GM19463 (cell line): Measurements from ENCODE around the gene PCDHB16.
"Not testable (repeated sequence)": the region's sequence is repeated elsewhere in the genome, so short reads cannot be mapped to it uniquely, and the experiment has no call there.

ENCODE experiments used
- ATAC-seq: cut with Tn5 transposase; IDR thresholded peaks from one replicate; pipeline ENCODE4 v1.9.1; 2021; ENCODE audit warnings: mild to moderate bottlenecking, moderate library complexity; ENCODE audit not compliant: unreplicated experiment

PCDHB16 gene

DNA sequence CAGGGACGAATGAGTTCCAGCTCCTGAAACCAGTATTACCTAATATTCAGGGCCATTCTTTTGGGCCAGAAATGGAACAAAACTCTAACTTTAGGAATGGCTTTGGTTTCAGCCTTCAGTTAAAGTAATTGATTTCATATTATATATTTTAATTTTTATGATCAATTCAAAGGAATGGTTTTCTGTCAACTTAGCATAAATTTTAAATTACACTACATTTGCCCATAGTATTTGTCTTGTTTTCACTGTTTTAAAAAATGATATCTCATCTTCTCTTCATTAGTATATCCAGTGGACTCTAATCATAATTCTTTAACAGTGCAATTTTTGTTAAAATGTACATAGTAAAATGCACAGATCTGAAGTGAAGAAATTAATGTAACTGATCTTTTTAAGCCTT is 1.9 kb upstream of the PCDHB16 start:
- no peak for ATAC-seq

DNA sequence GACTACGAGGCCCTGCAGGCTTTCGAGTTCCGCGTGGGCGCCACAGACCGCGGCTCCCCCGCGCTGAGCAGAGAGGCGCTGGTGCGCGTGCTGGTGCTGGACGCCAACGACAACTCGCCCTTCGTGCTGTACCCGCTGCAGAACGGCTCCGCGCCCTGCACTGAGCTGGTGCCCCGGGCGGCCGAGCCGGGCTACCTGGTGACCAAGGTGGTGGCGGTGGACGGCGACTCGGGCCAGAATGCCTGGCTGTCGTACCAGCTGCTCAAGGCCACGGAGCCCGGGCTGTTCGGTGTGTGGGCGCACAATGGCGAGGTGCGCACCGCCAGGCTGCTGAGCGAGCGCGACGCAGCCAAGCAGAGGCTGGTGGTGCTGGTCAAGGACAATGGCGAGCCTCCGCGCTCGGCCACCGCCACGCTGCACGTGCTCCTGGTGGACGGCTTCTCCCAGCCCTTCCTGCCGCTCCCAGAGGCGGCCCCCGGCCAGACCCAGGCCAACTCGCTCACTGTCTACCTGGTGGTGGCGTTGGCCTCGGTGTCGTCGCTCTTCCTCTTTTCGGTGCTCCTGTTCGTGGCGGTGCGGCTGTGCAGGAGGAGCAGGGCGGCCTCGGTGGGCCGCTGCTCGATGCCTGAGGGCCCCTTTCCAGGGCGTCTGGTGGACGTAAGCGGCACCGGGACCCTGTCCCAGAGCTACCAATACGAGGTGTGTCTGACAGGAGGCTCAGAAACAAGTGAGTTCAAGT is 2.1 kb downstream of the PCDHB16 start:
- ATAC-seq, result not testable (repeated sequence)

- no peak for ATAC-seq
These were observed 4.8 kb downstream of the PCDHB16 start, which contains the start of gene PCDHB9 for GRCh38 chr5:141186897-141187512. Gene PCDHB9, plus strand, starts transcription at chr5:141187161. Its CDS starts 158 bp downstream, at chr5:141187319.

- not testable (repeated sequence) for ATAC-seq
These were observed 6.5 kb downstream of the PCDHB16 start for GRCh38 chr5:141188682-141189081.

DNA sequence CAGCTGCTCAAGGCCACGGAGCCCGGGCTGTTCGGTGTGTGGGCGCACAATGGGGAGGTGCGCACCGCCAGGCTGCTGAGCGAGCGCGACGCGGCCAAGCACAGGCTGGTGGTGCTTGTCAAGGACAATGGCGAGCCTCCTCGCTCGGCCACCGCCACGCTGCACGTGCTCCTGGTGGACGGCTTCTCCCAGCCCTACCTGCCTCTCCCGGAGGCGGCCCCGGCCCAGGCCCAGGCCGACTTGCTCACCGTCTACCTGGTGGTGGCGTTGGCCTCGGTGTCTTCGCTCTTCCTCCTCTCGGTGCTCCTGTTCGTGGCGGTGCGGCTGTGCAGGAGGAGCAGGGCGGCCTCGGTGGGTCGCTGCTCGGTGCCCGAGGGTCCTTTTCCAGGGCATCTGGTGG is 6.9 kb downstream of the PCDHB16 start:
- not testable (repeated sequence) for ATAC-seq

DNA sequence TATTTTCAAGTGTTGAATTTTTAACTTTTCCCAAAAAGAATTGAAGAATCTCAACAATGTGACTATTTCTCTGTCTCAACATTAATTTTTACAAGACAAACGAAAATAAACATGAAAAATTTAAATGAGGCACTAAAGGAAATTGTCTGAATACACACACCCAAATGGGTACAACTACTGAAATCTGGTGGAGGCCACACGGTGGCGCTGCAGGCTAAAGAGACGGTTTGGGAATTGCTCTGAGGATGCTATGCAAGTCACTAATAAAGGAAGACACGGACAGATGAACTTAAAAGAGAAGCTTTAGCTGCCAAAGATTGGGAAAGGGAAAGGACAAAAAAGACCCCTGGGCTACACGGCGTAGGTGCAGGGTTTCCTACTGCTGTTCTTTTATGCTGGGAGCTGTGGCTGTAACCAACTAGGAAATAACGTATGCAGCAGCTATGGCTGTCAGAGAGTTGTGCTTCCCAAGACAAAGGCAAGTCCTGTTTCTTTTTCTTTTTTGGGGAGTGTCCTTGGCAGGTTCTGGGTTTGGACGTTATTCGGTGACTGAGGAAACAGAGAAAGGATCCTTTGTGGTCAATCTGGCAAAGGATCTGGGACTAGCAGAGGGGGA is 10.0 kb downstream of the PCDHB16 start, which contains the start of gene PCDHB10:
PCDHB10 (plus strand) TSS at position 244 of the 616 bp plus-strand sequence; CDS start at position 444, 200 bp downstream.
- no peak for ATAC-seq

- ATAC-seq, result not testable (repeated sequence)
These were observed 12.1 kb downstream of the PCDHB16 start for GRCh38 chr5:141194332-141194731.

DNA sequence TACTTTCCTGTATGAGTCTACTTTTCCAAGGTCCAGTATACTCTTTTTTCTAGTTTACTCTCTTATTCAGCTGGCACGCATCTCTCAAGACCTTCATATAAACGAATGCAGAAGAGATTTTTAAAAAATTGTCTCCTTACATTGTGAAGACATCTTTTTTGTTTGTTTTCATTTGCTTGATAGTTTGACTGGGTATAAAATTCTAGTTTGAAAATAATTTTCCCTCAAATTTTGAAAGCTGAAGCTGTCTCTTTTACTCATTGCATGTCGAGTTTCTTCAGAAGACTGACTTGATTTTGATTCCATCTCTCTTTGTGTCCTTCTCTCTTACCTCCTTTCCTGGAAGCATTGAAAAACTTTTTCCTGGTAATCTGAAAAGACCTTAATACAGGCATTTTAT is 14.2 kb downstream of the PCDHB16 start:
- no peak for ATAC-seq

DNA sequence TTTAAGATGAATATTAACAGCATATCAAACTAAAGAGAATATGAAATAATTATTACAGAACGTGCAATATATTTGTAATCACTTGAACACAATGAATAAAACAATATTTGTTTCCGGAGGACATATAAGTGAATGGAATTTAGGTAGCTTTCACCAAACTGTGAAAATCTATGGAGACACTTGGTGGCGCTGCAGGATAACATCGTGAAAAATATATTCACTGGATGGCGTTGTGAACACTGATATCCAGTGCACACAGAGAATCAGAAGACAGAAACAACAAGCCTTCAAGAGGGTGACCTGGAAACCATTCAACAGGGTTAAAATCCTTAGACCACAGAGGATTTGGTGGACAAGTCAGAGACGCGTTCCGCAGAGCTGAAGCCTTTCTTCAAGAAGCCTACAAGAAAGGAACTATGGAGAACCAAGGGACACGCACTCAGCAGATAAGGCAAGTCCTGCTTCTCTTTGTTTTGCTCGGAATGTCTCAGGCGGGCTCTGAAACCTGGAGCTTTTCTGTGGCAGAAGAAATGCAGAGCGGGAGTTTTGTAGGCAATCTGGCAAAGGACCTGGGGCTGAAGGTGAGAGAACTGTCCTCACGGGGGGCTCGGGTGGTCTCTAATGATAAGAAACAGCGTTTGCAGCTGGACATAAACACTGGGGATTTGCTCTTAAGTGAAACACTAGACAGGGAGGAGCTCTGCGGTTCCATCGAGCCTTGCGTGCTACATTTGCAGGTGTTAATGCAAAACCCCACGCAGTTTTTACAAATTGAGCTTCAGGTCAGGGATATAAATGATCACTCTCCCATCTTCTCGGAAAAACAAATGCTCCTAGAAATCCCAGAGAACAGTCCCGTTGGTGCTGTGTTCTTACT is 17.4 kb downstream of the PCDHB16 start, which contains the start of gene PCDHB11:
PCDHB11 (plus strand) TSS at position 269 of the 877 bp plus-strand sequence; CDS start at position 417, 148 bp downstream.
- no peak for ATAC-seq

- not testable (repeated sequence) for ATAC-seq
These were observed 18.9 kb downstream of the PCDHB16 start for GRCh38 chr5:141201126-141201525.

DNA sequence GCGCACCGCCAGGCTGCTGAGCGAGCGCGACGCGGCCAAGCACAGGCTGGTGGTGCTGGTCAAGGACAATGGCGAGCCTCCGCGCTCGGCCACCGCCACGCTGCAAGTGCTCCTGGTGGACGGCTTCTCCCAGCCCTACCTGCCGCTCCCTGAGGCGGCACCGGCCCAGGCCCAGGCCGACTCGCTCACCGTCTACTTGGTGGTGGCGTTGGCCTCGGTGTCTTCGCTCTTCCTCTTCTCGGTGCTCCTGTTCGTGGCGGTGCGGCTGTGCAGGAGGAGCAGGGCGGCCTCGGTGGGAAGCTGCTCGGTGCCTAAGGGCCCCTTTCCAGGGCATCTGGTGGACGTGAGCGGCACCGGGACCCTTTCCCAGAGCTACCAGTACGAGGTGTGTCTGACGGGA is 19.5 kb downstream of the PCDHB16 start:
- ATAC-seq, result not testable (repeated sequence)

DNA sequence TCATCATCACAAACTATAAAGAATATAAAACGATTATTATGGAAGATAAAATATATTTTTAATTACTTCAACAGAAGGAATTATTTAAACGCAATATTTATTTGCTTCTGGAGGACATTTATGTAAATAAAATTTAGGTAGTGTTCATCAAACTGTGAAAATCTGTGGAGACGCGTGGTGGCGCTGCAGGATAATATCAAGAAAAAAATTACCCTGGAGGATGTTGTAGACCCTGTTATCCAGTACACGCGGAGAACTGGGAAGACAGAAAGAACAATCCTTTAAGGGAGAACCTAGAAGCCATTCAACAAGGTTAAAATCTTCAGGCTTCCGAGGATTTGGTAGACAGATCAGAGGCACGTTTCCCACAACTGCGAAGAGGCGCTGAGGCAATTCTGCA is 26.3 kb downstream of the PCDHB16 start, which contains the start of gene PCDHB12:
PCDHB12 (plus strand) TSS at position 242 of the 400 bp plus-strand sequence. CDS start 189 bp downstream, outside the sequence.
- ATAC-seq, result no peak

DNA sequence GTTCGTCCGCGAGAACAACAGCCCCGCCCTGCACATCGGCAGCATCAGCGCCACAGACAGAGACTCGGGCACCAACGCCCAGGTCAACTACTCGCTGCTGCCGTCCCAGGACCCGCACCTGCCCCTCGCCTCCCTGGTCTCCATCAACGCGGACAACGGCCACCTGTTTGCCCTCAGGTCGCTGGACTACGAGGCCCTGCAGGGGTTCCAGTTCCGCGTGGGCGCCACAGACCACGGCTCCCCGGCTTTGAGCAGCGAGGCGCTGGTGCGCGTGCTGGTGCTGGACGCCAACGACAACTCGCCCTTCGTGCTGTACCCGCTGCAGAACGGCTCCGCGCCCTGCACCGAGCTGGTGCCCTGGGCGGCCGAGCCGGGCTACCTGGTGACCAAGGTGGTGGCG is 28.1 kb downstream of the PCDHB16 start:
- not testable (repeated sequence) for ATAC-seq

- not testable (repeated sequence) for ATAC-seq
These were observed 28.7 kb downstream of the PCDHB16 start for GRCh38 chr5:141210849-141211248.

GRCh38 chr5:141213656-141214339 is 31.6 kb downstream of the PCDHB16 start, which contains the start of gene PCDHB13:
Gene PCDHB13, plus strand, starts transcription at chr5:141213919. Its CDS starts 205 bp downstream, at chr5:141214124.
- not testable (repeated sequence) for ATAC-seq

- not testable (repeated sequence) for ATAC-seq
These were observed 32.4 kb downstream of the PCDHB16 start for GRCh38 chr5:141214583-141214982.

DNA sequence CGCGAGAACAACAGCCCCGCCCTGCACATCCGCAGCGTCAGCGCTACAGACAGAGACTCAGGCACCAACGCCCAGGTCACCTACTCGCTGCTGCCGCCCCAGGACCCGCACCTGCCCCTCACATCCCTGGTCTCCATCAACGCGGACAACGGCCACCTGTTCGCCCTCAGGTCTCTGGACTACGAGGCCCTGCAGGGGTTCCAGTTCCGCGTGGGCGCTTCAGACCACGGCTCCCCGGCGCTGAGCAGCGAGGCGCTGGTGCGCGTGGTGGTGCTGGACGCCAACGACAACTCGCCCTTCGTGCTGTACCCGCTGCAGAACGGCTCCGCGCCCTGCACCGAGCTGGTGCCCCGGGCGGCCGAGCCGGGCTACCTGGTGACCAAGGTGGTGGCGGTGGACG is 33.3 kb downstream of the PCDHB16 start:
- not testable (repeated sequence) for ATAC-seq

- not testable (repeated sequence) for ATAC-seq
These were observed 33.8 kb downstream of the PCDHB16 start for GRCh38 chr5:141216035-141216434.

DNA sequence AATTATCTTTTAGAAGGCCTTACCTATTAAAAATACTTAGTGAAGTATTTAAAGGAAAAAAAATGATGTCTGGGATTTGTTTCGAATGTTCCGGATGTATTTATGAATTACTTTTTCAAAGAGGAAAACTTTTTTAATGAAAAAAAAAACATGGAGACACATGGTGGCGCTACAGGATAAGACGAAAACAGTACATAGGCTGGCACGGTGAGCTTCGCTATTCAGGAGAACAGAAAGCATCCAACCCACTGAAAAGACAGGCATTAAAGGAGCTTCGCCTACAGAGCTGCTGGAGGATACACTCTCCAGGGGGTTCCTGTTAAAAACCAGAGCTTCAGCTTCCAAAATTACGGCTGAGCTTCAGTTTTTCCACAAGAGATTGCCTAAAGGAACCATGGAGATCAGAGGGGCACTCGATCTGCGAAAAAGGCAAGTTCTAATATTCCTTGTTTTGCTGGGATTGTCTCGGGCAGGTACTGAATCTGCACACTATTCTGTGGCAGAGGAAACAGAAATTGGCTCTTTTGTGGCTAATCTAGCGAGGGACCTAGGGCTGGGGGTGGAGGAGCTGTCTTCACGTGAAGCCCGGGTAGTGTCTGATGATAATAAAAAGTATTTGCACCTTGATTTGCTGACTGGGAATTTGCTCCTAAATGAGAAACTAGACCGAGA is 41.1 kb downstream of the PCDHB16 start, which contains the start of gene PCDHB14:
PCDHB14 (plus strand) TSS at position 232 of the 672 bp plus-strand sequence; CDS start at position 395, 163 bp downstream.
- ATAC-seq, result no peak
